GM21717 (cell line): ENCODE results near the gene MAB21L2.
"Not testable (repeated sequence)": the region's sequence is repeated elsewhere in the genome, so short reads cannot be mapped to it uniquely, and the experiment has no call there.

Experiments
- ATAC-seq: cut with Tn5 transposase; IDR thresholded peaks from one replicate; pipeline ENCODE4 v1.9.1; 2021; ENCODE audit warnings: mild to moderate bottlenecking, moderate library complexity; ENCODE audit not compliant: unreplicated experiment

The MAB21L2 gene

DNA sequence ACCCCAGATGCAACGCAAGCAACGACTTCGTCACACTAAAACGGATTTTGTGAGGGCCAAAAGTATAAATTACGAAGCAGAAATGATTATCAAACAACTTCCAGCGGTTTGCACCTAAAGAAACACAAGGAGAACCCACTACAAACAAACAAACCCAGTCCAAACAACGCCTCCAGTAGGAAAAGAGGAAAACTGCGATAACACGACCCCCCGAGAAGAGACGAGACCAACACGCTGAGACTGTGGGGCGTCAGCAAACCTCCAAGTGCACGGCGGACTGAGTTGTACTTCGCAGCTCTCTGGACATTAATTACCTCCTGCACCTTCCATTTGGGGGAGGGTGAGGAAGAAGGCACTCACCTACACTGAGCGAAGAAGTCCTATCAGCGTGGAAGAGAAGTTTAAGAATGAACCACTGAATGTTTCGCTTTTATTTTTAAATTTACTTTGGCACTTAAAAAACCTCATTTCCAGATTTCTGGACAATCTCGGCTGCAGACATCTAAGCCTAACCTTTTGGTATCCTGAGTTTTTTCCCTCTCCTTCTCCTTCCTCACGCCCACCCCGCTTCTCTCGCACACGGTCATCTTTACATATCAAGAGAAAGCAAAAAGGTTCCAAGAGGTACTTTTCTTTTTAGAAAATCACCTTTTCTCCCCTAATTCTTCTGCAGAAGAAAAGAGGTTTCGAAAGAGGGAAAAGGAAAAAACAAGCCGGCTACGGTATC lies at the start of gene MAB21L2:
Gene MAB21L2, plus strand, starts transcription at position 6 of the 727 bp plus-strand sequence. CDS start 879 bp downstream, outside the sequence.
- ATAC-seq, result no peak

DNA sequence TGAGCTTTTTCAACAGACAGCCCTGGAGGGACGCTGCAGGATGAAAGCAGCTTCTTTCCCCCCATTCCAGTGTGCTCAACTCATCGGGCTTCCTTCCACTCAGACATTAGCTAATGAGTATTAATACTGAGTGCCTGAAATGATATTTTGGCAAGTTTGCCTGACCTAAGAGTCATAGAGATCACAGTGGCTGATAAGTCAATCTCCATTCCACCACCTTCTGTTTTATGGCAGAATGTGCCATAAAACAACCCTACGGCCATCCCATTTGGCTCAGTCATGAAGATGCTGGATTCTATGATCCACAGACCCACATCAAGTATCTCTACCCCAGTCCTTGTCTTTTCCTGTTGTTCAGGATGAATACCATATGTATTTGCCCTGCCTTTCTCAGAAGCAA lies 48.3 kb upstream of the MAB21L2 start:
- ATAC-seq, result no peak

DNA sequence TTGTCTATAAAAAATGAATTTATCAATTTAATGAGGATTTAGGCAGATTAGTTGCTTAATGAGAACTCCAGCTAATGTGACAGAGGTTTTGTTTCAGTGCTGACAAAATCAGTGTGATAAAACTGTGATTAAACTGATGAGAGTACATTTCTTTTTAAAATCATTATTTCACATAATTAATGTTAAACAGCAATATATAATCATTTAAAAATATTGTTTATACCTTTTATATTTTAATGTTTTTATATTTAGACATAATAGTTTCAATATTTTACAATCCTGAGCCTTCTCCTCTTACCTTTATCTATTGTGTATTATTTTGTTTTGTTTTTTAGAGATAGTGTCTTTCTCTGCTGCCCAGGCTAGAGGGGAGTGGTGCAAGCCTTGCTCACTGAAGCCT lies 47.1 kb upstream of the MAB21L2 start:
- no peak for ATAC-seq

DNA sequence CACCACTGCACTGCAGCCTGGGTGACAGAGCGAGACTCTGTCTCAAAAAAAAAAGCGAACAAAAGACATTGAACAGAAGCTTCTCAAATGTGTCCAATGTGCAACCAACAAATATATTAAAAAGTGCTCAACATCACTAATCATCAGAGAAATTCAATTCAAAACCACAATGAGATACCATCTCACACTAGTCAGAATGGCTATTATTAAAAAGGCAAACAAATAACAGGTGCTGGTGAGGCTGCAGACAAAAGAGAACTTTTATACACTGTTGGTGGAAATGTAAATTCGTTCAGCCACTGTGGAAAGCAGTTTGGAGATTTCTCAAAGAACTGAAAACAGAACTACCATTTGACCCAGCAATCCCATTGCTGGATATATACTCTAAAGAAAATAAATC lies 44.0 kb upstream of the MAB21L2 start:
- ATAC-seq, result not testable (repeated sequence)

DNA sequence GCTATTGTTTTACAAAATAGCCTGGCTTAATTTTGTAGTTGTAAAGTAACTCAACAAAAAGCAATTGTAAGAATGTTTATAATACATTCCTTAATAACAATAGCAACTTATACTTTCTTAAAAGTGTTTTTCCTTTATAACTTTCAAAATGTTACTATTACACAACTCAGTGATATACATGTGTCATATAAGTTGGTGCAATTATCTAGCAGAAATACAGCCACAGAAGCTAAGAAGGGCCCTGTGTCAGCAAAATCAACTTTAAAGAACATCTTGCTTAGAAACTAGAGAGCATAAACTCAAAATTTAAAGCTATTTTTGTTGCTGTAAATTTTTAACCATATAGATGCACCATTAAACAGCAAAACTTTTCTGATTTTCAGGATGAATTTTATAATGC lies 41.4 kb upstream of the MAB21L2 start:
- no peak for ATAC-seq

DNA sequence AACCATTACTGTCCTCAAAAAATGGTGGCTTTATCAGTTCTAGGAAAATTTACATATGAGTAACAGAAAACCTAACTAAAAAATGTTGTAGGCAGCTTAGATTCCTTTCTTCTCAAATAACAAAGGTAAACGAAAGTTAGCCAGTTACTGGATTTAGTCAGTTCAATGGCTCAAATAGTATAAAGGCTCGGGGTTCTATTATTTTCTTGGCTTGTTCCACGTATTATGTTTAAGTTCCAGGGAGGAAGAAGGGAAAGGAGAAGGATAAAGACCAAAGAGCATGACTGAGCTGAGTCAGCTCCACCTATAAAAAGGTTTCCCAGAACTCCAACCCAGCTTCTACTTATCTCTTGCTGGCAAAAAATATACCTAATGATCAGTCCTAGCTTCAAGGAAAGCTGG lies 41.0 kb upstream of the MAB21L2 start:
- no peak for ATAC-seq

DNA sequence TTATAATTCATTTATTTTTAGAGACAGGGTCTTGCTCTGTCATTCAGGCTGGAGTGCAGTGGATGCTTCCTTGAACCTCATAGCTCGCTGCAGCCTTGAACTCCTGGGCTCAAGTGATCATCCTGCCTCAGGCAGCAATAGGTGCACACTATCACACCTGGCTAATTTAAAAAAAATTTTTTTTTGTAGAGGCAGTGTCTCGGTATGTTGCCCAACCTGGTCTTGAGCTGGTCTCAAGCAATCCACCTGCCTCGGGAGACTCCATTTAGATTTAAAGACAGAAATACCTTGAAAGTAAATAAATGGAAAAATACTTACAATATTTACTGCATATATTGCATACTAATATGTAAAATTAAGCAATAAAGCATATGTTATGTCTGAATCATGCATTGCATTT lies 40.3 kb upstream of the MAB21L2 start:
- no peak for ATAC-seq

DNA sequence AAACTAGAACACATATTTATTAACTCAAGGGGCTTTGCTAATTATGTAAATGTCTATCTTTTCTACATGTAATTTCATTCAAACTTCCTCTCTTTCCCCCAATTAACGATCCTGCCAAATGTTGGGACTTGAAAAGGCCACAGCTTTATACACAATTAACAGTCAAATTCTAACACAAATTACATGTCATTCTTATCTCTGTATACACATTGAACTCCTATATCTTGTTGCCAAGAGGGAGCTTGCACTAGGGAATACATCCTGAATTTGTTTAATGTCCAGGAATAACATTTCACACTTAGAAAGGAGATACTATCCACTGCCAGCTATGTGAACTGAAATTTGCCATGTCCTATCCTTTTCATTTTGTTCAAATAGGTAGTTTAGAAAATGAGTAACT lies 38.9 kb upstream of the MAB21L2 start:
- ATAC-seq, result no peak

DNA sequence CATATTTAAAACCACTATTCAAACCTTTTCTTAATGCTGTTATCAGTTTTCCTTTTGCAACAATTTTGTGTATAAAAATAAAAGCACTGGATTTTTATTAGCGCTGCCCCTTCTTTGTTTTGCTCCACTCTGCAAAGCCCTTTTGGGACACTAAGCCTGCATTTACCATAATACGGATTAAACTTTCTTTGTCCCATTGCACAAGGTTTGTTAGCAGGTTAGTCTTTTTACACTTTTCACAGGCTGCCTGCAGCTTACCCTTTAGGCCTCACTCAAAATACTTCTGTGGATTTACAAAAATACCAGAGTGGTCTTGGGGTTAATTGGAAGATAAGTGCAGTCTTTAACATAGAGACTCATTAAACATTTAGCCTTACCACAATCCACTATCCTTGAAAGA lies 35.7 kb upstream of the MAB21L2 start:
- ATAC-seq, result no peak

DNA sequence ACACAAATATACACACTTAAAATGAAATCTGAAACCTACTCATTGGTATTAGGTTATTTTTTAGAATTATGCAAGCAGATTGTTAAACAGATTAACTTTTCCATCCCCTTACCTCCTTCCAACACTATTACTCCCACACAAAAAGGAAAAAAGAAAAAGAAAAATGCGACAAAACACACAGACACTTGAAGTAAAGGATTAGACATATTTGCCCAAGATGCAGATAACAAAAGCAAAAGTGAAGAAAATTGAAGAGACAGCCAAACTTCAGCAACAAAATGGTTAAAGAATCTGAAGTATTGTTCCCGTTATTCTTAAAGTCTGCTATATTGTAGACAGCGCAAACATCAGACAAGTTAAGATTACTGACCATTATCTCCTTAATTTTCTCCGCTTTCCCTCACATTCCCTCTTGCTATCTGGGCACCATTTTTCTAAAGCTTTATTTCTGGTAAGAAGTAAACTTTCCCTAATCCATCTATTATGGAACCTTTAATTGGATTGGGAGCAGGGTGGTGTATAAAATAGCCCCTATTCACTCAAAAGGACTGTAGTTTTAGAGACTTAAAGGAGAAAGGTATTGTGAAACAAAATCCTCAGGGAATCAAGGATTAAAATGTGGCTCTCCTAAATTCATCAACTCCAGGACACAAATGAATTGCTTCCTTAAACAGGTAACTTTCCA lies 34.7 kb upstream of the MAB21L2 start:
- no peak for ATAC-seq

DNA sequence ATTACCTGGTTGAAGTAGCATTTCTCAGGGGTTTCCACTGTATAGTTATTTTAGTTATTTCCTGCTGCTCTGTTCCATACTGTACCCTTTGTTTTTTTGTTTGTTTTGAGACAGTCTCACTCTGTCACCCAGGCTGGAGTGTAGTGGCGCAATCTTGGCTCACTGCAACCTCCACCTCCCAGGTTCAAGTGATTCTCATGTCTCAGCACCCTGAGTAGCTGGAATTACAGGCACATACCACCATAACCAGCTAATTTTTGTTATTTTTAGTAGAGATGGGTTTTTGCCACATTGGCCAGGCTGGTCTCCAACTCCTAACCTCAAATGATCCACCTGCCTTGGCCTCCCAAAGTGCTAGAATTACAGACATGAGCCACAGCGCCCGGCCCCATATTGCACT lies 24.1 kb upstream of the MAB21L2 start:
- ATAC-seq, result not testable (repeated sequence)

DNA sequence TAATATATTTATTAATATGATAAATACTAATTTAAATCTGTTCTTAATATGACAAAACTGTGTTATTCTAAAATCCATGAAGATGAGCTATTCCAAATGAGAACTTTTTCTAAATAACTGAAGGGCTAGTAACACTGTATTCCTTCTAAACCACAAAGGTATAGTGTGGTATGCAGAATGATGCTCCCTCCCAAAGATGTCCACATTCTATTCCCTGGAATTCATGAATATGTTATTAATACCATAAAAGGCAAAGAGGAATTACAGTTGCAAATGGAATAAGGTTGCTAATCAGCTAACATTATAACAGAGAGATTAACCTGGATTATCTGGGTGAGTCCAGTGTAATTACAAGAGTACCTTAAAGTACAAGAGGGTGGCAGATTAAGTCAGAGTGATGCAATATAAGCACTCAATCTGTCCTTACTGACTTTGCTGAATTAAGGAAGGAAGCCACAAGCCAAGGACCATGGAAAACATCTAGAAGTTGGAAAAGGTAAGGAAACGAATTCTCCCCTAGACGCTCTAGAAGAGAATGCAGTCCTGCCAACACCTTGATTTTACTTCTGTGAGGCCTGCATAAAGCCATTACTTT lies 20.7 kb upstream of the MAB21L2 start:
- no peak for ATAC-seq

DNA sequence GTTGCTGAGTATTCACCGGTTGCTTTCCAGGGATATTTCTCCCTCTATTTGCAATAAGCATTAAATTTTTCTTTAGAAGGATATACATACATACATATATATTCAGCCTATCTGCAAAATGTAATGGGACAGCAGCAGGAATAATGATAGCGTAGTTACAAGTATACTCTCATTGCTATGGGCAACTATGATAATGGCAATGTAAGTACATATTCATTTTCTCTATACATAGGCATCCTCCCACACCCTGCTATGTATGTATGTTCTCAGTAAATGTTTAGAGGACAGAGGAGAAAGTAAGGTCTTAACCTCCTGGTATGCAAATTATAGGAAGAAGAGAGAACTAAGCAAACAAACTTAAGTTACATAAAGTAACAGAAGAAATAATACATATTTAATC lies 19.7 kb upstream of the MAB21L2 start:
- ATAC-seq, result no peak

DNA sequence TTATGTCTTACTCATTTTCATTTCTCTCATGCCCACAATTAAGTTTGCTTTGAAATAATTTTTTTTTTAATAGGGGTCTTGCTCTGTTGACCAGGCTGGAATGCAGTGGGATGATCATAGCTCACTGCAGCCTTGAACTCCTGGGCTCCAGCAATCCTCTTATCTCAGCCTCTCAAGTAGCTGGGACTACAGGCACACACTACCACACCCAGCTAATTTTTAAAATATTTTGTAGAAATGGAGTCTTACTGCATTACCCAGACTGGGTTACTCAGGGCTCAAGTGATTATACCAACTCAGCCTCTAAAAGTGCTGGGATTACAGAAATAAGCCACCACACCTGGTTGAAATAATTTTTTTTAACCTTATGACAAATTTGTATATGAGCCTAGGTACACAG lies 19.2 kb upstream of the MAB21L2 start:
- no peak for ATAC-seq

DNA sequence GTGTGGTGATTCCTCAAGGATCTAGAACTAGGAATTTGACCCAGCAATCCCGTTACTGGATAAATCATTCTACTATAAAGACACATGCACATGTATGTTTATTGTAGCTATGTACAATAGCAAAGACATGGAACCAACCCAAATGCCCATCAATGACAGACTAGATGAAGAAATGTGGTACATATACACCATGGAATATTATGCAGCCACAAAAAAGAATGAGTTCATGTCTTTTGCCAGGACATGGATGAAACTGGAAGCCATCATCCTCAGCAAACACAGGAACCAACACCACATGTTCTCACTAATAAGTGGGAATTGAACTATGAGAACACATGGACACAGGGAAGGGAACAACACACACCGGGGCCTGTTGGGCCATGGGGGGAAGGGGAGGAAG lies 17.0 kb upstream of the MAB21L2 start:
- ATAC-seq, result not testable (repeated sequence)

DNA sequence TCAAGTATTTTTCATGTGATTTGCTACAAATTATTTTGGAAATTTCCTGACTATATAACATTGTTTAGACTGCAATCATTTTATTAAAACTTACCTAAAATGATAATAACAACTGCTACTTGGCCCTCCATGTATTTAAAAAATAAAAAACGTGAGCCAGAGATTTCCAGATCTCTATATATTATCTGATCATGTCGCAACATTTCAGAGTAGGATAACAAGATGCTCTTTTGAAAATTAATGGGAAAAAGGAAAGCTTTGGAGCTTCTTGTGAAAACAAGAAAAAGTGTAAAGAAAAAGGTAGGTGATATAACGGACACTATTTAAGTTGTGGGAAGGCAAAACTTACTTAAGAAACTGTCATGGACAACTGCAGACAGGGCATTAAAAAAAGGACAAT lies 14.9 kb upstream of the MAB21L2 start:
- no peak for ATAC-seq

DNA sequence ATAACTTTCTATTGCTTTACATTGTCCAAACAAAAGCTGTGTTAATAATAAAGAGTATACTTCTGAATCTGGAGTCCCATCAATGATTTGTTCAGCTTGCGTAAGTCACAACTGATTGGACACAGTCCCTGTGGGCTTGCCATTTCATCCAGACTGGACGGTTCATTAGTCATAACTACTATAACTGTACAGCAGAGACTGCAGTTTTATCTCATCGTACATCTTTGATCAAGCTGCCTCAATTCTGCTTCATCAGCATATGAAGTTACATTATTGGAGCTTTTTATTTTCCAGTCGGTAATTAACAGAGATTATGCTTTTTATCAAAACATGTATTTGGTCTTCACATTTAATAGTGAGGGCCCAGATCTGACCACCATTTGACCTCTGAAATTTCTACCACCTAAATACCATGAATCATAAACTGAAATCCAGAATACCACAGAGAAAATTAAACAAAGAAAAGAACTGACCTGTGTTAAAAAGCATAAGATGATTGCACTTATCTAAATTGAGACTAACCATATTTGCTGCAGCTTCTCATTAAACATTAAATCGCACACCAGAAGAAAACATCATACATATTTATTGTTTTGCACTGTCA lies 12.5 kb upstream of the MAB21L2 start:
- ATAC-seq, result no peak

DNA sequence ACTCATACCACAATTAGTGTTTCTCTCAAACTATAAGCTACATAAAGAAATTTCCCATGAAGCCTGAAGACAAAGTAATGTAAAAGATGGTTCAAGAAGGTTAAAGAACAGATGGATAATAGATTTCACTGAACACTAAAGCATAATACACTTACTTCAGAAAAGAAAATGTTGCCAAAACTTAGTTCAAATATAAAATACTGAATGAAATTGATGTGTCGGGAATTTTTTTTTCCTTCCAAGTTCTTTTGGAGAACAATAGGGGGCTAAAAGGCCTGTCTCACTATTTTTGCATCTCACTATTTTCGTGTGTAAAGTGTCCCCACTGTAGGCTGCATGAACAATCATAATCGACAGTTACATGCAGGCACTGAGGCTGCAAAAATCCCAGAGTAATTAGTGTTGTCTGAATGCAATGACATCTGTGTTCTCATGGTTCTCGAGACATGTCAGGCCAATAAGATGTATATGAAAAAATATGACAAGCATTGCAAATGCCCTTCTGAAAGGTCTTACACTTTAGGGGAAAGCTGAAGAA lies 11.9 kb upstream of the MAB21L2 start:
- no peak for ATAC-seq

DNA sequence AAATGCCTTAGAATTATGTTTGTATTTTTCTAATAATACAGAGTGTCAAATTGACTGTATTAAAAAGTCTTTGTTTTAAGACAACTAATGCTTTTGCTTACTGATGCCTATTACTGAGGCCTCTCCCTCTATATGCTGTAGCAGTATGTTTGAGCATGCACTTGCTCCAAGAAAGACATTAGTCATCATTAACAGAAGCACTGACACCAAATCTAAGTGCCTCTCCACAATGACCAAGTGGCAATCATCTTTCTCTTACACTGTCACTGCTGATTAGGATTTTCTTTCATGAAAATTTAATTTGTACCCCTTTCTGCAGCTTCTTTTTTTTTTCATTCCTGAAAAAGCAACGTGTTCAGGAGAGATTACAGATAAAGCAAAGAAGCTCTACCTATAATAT lies 11.1 kb upstream of the MAB21L2 start:
- no peak for ATAC-seq

DNA sequence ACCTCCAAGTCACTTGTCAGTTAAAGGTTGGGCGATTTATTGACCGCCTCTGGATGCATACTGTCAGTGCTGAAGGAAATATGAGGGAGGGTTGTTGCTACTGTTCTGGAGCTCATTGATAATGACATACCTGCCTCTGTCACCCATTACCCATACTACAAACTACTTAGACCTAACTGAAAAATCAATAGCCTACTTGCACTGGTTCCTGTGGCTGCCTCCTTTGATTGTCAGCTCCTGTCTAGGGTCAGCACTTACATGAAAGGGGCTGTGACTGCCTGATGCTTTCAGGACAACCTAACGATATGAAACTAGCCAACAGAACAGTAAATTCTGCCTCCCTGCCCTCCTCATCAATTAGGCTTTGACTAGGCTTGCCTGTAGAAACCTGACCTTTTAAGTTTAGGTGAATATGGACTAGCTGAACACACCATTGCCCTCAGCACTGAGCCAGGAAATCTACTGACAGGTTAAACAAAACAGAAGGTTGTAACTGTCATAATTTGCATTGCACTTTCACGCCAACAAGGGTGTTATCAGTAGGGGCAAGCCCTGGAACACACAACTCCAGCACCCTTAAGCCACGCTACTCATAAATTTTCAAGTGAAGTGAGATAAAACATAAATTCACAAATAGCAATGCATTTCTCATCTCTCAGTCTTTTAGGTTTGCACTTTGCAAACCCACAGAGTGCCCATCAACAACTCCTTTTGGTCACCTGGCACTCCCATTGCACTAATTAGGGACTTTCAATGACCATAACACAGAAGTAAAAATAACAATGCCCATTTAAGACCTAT lies 9.0 kb upstream of the MAB21L2 start:
- ATAC-seq, result no peak

DNA sequence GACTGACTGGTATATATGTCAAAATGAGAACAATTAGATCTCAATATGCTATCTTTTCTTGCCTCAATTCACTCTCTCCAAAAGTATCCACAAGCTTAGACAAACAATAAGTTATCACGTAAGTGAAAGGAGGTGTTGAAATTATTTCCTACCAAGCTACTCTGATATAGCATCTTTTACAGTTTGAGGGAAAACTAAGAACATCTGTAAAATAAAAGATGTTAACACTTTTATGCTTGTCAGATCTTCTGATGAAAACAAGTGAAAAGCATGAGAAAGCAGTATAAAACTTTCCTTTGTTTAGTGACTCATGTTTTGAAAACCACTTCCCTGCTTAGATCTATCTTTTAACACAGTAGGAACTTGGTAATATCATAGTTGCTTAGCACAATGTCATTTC lies 8.4 kb upstream of the MAB21L2 start:
- ATAC-seq, result no peak
